ENCODE results near the gene CCL19.

DNA sequence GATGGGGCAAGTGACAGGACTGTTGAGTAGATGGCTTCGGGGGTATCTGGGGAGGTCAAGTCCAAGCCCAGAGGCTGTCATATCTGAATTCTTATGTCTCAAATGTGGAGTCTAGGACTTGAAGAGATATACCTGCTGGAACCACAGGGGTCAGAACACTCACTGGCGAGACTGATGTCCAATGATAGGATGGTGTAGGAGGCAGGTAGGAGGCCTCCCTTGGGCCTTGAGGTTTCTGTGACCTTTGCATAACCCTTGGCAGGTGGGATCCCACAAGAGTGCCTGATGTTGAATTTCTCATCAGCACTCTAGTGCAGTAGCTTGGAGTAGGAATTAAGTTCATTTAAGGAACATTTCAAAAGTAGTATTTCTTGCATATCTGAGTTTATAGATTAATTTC is 16.1 kb upstream of the CCL19 start:
- TF ChIP-seq ZFP3 (CRISPR knock-in tag; IDR thresholded peaks at IDR 0.05) (no peak), SNAI2 (CRISPR knock-in tag; IDR thresholded peaks at IDR 0.05) (no peak), GLIS3 (CRISPR knock-in tag; IDR thresholded peaks at IDR 0.05) (no peak), ARNTL (CRISPR knock-in tag; IDR thresholded peaks at IDR 0.05; ENCODE audit: borderline replicate concordance, low read depth) (no peak), RARB (CRISPR knock-in tag; IDR thresholded peaks at IDR 0.05) (no peak), OSR1 (CRISPR knock-in tag; IDR thresholded peaks at IDR 0.05) (no peak), PPARA (CRISPR knock-in tag; IDR thresholded peaks at IDR 0.05; ENCODE audit: borderline replicate concordance) (no peak), ZNF70 (CRISPR knock-in tag; IDR thresholded peaks at IDR 0.05) (no peak)
- TF ChIP-seq, protein P1, sequence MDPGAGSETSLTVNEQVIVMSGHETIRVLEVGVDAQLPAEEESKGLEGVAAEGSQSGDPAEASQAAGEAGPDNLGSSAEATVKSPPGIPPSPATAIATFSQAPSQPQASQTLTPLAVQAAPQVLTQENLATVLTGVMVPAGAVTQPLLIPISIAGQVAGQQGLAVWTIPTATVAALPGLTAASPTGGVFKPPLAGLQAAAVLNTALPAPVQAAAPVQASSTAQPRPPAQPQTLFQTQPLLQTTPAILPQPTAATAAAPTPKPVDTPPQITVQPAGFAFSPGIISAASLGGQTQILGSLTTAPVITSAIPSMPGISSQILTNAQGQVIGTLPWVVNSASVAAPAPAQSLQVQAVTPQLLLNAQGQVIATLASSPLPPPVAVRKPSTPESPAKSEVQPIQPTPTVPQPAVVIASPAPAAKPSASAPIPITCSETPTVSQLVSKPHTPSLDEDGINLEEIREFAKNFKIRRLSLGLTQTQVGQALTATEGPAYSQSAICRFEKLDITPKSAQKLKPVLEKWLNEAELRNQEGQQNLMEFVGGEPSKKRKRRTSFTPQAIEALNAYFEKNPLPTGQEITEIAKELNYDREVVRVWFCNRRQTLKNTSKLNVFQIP (CRISPR knock-in tag; IDR thresholded peaks at IDR 0.05; ENCODE audit: borderline replicate concordance, low read depth): no peak
- TF ChIP-seq, protein P2, sequence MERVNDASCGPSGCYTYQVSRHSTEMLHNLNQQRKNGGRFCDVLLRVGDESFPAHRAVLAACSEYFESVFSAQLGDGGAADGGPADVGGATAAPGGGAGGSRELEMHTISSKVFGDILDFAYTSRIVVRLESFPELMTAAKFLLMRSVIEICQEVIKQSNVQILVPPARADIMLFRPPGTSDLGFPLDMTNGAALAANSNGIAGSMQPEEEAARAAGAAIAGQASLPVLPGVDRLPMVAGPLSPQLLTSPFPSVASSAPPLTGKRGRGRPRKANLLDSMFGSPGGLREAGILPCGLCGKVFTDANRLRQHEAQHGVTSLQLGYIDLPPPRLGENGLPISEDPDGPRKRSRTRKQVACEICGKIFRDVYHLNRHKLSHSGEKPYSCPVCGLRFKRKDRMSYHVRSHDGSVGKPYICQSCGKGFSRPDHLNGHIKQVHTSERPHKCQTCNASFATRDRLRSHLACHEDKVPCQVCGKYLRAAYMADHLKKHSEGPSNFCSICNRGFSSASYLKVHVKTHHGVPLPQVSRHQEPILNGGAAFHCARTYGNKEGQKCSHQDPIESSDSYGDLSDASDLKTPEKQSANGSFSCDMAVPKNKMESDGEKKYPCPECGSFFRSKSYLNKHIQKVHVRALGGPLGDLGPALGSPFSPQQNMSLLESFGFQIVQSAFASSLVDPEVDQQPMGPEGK (CRISPR knock-in tag; IDR thresholded peaks at IDR 0.05; ENCODE audit: borderline replicate concordance): no peak
- TF ChIP-seq, protein P3, sequence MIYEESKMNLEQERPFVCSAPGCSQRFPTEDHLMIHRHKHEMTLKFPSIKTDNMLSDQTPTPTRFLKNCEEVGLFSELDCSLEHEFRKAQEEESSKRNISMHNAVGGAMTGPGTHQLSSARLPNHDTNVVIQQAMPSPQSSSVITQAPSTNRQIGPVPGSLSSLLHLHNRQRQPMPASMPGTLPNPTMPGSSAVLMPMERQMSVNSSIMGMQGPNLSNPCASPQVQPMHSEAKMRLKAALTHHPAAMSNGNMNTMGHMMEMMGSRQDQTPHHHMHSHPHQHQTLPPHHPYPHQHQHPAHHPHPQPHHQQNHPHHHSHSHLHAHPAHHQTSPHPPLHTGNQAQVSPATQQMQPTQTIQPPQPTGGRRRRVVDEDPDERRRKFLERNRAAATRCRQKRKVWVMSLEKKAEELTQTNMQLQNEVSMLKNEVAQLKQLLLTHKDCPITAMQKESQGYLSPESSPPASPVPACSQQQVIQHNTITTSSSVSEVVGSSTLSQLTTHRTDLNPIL (CRISPR knock-in tag; IDR thresholded peaks at IDR 0.05; ENCODE audit: low read depth): no peak

Data from SK-N-SH treated with all-trans-retinoic acid at 6 μM for 48 hours (cell line).